Right ventricle myocardium superior (tissue), 1 donor: ENCODE data around the gene PGS1. TPM values are rescaled to one million over a fixed set of nuclear protein-coding genes. Genes with fewer than 3 reads are reported as not detected.

Source experiments
- ATAC-seq: fragments of 200-7000 bp; cut with Tn5 transposase; one replicate; pipeline ENCODE4 v1.9.1; 2020; ENCODE audit warnings: mild to moderate bottlenecking; ENCODE audit not compliant: poor library complexity
- DNase-seq: peaks from one replicate; pipeline ENCODE4 v3.0.0-alpha.2; 2020
- intact Hi-C: fragments of 100-400 bp; cut with DNase I; formaldehyde crosslinking; loops from one replicate; pipeline ENCODE4 v1.11.2; 2022
- total RNA-seq: library from RNA; stranded (reverse); fragmentation: NEBNext Ultra II Directional; extraction: Animal tissue kit (Norgen Biotek cat#: 25700); gene quantifications from one replicate; pipeline ENCODE4 v1.2.1, GENCODE V29; 2021
- donor health status: DM: no; HTN: yes; CAD: no; lungs with severe emphysema.

PGS1 gene
- total RNA-seq, 1 donor from 2014 or later = 18.1 TPM

DNA sequence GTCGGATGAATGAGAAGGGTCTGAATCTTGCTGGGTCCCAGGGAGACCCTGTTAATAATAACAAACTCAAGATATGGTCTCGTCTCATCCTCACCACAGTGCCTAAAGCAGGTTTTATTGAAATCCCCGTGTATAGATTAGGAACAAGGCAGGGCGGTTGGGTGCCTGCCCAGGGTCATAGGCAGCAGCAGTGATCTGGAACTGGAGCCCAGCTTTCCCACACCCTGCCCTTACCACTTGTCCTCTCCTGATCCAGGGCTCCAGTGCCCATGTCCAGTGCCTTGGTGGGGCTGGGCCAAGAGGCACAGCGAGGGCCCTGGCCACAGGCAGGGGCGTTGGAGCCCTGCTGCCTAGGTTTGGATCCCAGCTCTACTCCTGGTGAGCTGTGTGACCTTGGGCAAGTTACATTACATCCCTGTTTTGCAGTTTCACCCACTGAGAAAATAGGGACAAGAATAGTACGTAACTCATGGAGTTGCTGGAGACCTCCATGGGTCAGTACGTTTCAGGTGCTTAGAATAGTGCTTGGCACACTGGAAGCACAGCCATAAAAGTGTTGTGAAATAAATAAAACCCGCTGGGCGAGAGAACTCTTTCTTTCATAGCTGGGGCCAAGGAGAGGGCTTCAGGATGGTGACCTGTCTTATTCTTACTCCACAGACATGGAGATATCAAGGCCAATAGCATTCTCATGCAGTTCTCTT is 32.5 kb upstream of the PGS1 start:
- ATAC-seq (no peak), DNase-seq (no peak)
- intact Hi-C loops = no loop called here

DNA sequence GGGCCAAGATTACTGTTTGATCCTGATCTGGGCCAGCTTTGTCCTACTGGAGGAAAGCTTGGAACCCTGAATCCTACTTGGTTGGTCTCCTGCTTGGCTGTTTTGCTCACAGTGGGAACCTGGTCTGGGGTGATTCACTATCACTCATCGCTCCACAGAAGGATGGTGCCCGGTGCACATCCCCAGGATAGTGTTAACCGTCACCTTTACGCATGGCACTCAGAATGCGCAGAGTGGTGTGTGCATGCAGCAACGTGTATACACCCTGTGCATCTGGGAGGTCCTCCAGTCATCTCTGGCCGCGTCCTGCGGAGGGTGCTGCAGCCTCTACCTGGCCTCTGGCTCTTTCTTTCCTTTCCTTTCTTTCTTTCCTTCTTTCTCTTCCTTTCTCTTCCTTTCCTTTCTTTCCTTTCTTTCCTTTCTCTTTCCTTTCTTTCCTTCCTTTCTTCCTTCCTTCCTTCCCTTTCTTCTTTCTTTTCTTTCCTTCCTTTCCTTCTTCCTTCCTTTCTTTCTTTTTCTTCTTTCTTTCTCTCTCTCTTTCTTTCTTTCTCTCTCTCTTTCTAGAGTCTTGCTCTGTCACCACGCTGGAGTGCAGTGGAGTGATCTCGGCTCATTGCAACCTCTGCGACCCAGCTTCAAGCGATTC is 31.7 kb upstream of the PGS1 start:
- intact Hi-C loops = no loop called here
- no peak for ATAC-seq
- DNase-seq = no peak

- DNase-seq = no peak
- no peak for ATAC-seq
- intact Hi-C loops = no loop called here
These were observed 31.0 kb upstream of the PGS1 start for GRCh38 chr17:78347453-78347852.

GRCh38 chr17:78348055-78348770 is 30.2 kb upstream of the PGS1 start:
- no peak for ATAC-seq
- no peak for DNase-seq
- intact Hi-C loops = no loop called here

- ATAC-seq (no peak), DNase-seq (no peak)
- intact Hi-C loops = no loop called here
These were observed 28.4 kb upstream of the PGS1 start for GRCh38 chr17:78349891-78350642.

DNA sequence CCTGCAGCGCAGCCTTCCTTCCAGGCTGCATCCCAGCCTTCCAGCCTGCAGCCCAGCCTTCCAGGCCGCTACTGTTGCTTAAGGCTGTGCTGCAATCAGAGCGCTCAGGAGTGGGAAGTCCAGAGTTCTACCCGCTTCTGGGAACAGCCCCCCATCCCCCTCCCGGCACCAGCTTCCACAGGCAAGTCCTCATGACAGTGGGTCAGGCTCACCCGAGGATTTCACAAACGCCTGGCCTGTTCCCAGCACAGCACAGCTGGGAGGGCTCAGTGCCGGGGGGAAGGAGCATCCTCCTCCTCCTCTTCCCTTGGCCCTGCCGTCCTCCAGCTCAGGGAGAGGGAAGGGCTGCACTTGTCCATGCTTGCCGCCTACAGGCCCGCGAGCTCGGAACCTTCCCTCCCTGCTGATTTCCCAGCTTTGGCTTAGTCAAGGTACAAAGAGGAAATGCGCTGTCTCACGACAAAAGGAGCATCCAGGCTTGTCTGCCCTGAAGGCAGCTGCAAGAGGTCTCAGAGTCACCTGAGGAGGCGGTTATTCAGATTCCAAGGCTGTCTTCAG is 26.9 kb upstream of the PGS1 start:
- intact Hi-C loops = no loop called here
- peak; percentile 98 for DNase-seq
- peak; percentile 73 for ATAC-seq

- DNase-seq (no peak), ATAC-seq (no peak)
- intact Hi-C loops = no loop called here
These were observed 24.6 kb upstream of the PGS1 start for GRCh38 chr17:78353834-78354233.

GRCh38 chr17:78355045-78355641 is 23.3 kb upstream of the PGS1 start:
- intact Hi-C loops = loop anchor here (5.0 kb wide), 1 partner anchor 63 kb away; no protein-coding TSS in a partner anchor

GRCh38 chr17:78355701-78356100 is 22.7 kb upstream of the PGS1 start:
- no peak for ATAC-seq
- no peak for DNase-seq
- intact Hi-C loops = loop anchor here (5.0 kb wide), 1 partner anchor 63 kb away; no protein-coding TSS in a partner anchor

More at GRCh38 chr17:78355045-78355641, 23.3 kb upstream of the PGS1 start:
- ATAC-seq (no peak), DNase-seq (no peak)

DNA sequence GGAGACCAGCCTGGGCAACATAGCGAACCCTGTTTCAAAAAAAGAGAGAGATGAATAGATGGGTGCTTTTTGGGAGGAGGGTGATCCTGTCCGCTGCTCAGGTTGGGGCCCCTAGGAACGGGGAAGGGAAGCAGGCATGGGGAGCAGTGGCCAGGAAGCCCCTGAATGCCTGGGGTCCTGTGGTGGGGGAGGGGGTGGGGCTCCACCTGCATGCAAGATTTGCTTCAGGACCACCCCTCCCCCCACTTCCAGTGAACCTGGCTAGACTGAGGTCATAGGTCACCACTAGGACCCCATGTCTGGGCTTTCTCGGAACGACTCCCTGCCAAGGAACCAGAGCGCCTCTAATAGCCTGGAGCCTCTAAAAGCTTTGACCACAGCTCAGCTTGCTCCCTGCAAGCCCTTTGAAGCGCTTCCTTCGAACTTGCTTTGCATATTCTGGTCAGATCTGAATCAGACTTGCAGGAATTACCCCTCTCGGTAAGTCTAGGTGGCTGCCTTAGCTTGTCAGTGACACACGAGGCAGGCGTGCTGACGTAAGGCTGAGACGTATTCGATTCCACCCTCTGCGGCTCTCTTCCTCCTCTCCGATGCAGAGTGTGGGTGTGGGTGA is 22.2 kb upstream of the PGS1 start:
- intact Hi-C loops = loop anchor here (5.0 kb wide), 1 partner anchor 64 kb away; no protein-coding TSS in a partner anchor
- DNase-seq (no peak), ATAC-seq (no peak)

- intact Hi-C loops = loop anchor here (5.0 kb wide), 1 partner anchor 65 kb away; no protein-coding TSS in a partner anchor
- ATAC-seq = no peak
These were observed 21.3 kb upstream of the PGS1 start for GRCh38 chr17:78357177-78357586.

GRCh38 chr17:78357672-78358537 is 20.5 kb upstream of the PGS1 start:
- intact Hi-C loops = loop anchor here (5.0 kb wide), 1 partner anchor 66 kb away; no protein-coding TSS in a partner anchor
- no peak for ATAC-seq

More at GRCh38 chr17:78357177-78357586, 21.3 kb upstream of the PGS1 start:
- peak; percentile 75 for DNase-seq

GRCh38 chr17:78358538-78359320 is 19.7 kb upstream of the PGS1 start:
- intact Hi-C loops = loop anchor here (5.0 kb wide), 1 partner anchor 66 kb away; no protein-coding TSS in a partner anchor
- ATAC-seq (no peak), DNase-seq (no peak)

More at GRCh38 chr17:78357672-78358537, 20.5 kb upstream of the PGS1 start:
- DNase-seq = no peak

GRCh38 chr17:78359321-78359996 is 19.0 kb upstream of the PGS1 start:
- ATAC-seq (peak; percentile 1), DNase-seq (no peak)
- intact Hi-C loops = loop anchor here (5.0 kb wide), 1 partner anchor 67 kb away; no protein-coding TSS in a partner anchor

GRCh38 chr17:78359997-78360370 is 18.5 kb upstream of the PGS1 start, which contains the start of gene SOCS3:
SOCS3 (minus strand) TSS chr17:78360077; CDS start chr17:78359095, 982 bp downstream.
- ATAC-seq (peak; percentile 81), DNase-seq (peak; percentile 97)
- intact Hi-C loops = loop anchor here (2.0 to 5.0 kb wide), 2 partner anchors 63 to 68 kb away; no protein-coding TSS in a partner anchor
